ENCODE data around the gene TANGO6. TPM values are rescaled to one million over a fixed set of nuclear protein-coding genes. Genes with fewer than 3 reads are reported as not detected.
"Not testable (repeated sequence)": the region's sequence is repeated elsewhere in the genome, so short reads cannot be mapped to it uniquely, and the experiment has no call there.

TANGO6 gene
- total and polyA plus RNA-seq, 3 donors from 2014 or later = 23.1 to 41.3 (median 39.4) TPM

DNA sequence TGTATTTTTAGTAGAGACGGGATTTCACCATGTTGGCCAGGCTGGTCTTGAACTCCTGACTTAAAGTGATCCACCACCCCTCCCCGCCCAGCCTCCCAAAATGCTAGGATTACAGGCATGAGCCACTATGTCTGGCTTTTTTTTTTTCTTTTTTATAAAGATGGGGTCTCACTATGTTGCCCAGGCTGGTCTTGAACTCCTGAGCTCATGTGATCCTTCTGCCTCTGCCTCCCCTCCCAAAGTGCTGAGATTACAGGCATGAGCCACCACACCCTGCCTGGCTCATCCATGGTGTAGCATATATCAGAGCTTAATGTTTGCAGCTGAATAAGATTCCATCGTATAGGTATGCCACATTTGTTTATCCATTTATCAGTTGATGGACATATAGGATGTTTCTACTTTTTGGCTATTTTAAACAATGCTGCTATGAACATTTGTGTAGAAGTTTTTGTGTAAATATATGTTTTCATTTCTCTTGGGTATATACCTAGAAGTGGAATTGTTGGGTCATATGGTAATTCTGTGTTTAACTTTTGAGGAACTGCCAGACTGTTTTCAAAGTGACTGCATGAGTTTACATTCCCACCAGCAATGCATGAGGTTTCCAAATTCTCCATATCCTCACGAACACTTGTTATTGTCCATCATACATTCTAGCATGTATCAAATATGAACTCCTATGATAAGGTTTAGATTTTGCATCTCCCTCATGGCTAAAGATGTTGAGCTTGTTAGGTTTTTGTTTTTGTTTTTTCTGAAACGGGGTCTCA is 206.5 kb downstream of the TANGO6 start:
- no peak for DNase-seq
- H3K4me3 ChIP-seq = no peak overlapping the region
- TF ChIP-seq POLR2A (IDR thresholded peaks at IDR 0.05) = no peak
- TF ChIP-seq CTCF (IDR thresholded peaks at IDR 0.05) = no peak
- no peaks in the 10 kb centered on the region for H3K36me3 ChIP-seq (ENCODE audit: low read depth, missing control alignments)
- no peaks in the 10 kb centered on the region for H3K9me3 ChIP-seq
- H3K4me1 ChIP-seq = no peaks in the 10 kb centered on the region
- H3K27ac ChIP-seq = no peak overlapping the region
- H3K27me3 ChIP-seq = no peaks in the 10 kb centered on the region
- WGBS, 2 donors = 93% methylated on average over 5 of the region's 5 CpGs
- intact Hi-C loops (cut with DNase I; ENCODE audit: low total_unique reads) = no loop called here

GRCh38 chr16:69051517-69051830 is 208.1 kb downstream of the TANGO6 start:
- H3K27ac ChIP-seq; H3K4me1 ChIP-seq; H3K27me3 ChIP-seq; H3K36me3 ChIP-seq (ENCODE audit: low read depth, missing control alignments); intact Hi-C loops (cut with DNase I; ENCODE audit: low total_unique reads); DNase-seq; H3K9me3 ChIP-seq; H3K4me3 ChIP-seq: not testable (repeated sequence)
- 93 to 97% methylated on average over 3 of the region's 3 CpGs for WGBS, 2 donors

DNA sequence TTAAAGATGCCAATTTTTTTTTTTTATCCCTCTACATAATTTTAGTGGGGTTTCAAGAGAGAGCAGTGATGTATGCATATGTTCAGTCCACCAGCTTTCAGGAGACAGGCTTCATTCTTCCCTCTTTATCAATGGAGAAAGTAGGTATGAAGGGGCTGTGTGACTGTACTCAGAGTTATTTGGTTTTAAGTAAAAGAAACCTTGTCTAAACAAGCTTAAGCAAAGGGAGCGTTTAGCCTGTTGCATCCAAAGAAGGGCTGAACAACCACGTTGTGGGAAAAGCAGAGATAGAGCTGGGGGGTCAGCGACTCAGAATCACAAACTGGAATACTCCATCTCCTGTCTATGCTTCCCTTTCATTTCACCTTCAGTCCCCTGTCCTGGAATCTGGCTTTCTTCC is 211.7 kb downstream of the TANGO6 start:
- no peaks in the 10 kb centered on the region for H3K36me3 ChIP-seq (ENCODE audit: low read depth, missing control alignments)
- 82 to 93% methylated on average over 3 of the region's 3 CpGs for WGBS, 2 donors
- H3K4me3 ChIP-seq = no peak overlapping the region
- no peak overlapping the region for H3K27ac ChIP-seq
- H3K9me3 ChIP-seq = no peaks in the 10 kb centered on the region
- TF ChIP-seq POLR2A (IDR thresholded peaks at IDR 0.05) = no peak
- TF ChIP-seq CTCF (IDR thresholded peaks at IDR 0.05) = no peak
- DNase-seq = no peak
- no peaks in the 10 kb centered on the region for H3K4me1 ChIP-seq
- intact Hi-C loops (cut with DNase I; ENCODE audit: low total_unique reads) = no loop called here
- H3K27me3 ChIP-seq = no peaks in the 10 kb centered on the region

GRCh38 chr16:69055980-69056379 is 212.6 kb downstream of the TANGO6 start:
- intact Hi-C loops (cut with DNase I; ENCODE audit: low total_unique reads) = no loop called here
- Histone ChIP-seq H3K36me3 (ENCODE audit: low read depth, missing control alignments) (no peaks in the 10 kb centered on the region), H3K27me3 (no peaks in the 10 kb centered on the region), H3K9me3 (no peaks in the 10 kb centered on the region), H3K27ac (no peak overlapping the region), H3K4me3 (no peak overlapping the region), H3K4me1 (no peaks in the 10 kb centered on the region)
- TF ChIP-seq CTCF (IDR thresholded peaks at IDR 0.05) (no peak), POLR2A (IDR thresholded peaks at IDR 0.05) (no peak)
- no peak for DNase-seq
- WGBS, 2 donors = 100% methylated on average over 1 of the region's 1 CpG

GRCh38 chr16:69056421-69056820 is 213.1 kb downstream of the TANGO6 start:
- H3K4me3 ChIP-seq = no peak overlapping the region
- no peak for DNase-seq
- intact Hi-C loops (cut with DNase I; ENCODE audit: low total_unique reads) = no loop called here
- WGBS, 2 donors = 91 to 94% methylated on average over 3 of the region's 3 CpGs
- H3K27ac ChIP-seq = no peak overlapping the region
- no peaks in the 10 kb centered on the region for H3K4me1 ChIP-seq
- H3K27me3 ChIP-seq = no peaks in the 10 kb centered on the region
- TF ChIP-seq POLR2A (IDR thresholded peaks at IDR 0.05) = no peak
- TF ChIP-seq CTCF (IDR thresholded peaks at IDR 0.05) = no peak
- H3K36me3 ChIP-seq (ENCODE audit: low read depth, missing control alignments) = no peaks in the 10 kb centered on the region
- H3K9me3 ChIP-seq = no peaks in the 10 kb centered on the region
